HEK293 (cell line): ENCODE results near the gene SYPL2.

Source experiments
- CTCF ChIA-PET: fragments of 350-600 bp; formaldehyde crosslinking; extraction: SDS; loops from one replicate; lab custom pipeline; 2021; ENCODE audit warnings: antibody characterized with exemption; lab: Yijun Ruan, JAX
- POLR2A ChIA-PET: fragments of 300-600 bp; formaldehyde crosslinking; extraction: SDS; loops from one replicate; lab custom pipeline; 2020; ENCODE audit warnings: antibody characterized with exemption, inconsistent platforms; lab: Yijun Ruan, JAX
- H3K27ac ChIP-seq: fragments of 200-500 bp; sonication (Bioruptor generic); 2 replicates; pipeline ENCODE4 v1.5.1; 2014; ENCODE audit warnings: low read depth, low read length, control low read depth, inconsistent platforms; ENCODE audit errors: extremely low read depth
- H3K36me3 ChIP-seq, 2 experiments: fragments of 200-500 bp in 1 of 2; sonication (Bioruptor generic) in 1 of 2; 1 replicate in 1 of 2; 2 replicates in 1 of 2; pipeline ENCODE4 v1.5.1; 2014 to 2017; ENCODE audit warnings: inconsistent platforms in 2 of 2, low read length in 2 of 2; ENCODE audit not compliant: control insufficient read depth in 2 of 2, insufficient read depth in 1 of 2
- H3K4me1 ChIP-seq: fragments of 200-500 bp; sonication (Bioruptor generic); 2 replicates; pipeline ENCODE4 v1.5.1; 2014; ENCODE audit warnings: mild to moderate bottlenecking, low read length, inconsistent platforms; ENCODE audit not compliant: control insufficient read depth, insufficient read depth
- H3K4me3 ChIP-seq: 2 replicates; pipeline ENCODE4 v1.5.1; 2011; ENCODE audit warnings: low read depth, mild to moderate bottlenecking, control low read depth, low read length, moderate library complexity
- H3K9me3 ChIP-seq: fragments of 200-500 bp; sonication (Bioruptor generic); 2 replicates; pipeline ENCODE4 v1.5.1; 2014; ENCODE audit warnings: low read depth, low read length, inconsistent platforms; ENCODE audit not compliant: control insufficient read depth, insufficient read depth
- GLIS2 ChIP-seq: fragments of 450-650 bp; formaldehyde crosslinking; IDR thresholded peaks from 2 replicates; pipeline ENCODE4 v1.5.1; 2016; ENCODE audit warnings: missing biosample characterization, missing genetic modification characterization
- HOXA7 ChIP-seq: sonication (generic); formaldehyde crosslinking; IDR thresholded peaks from 2 replicates; pipeline ENCODE4 v1.8.1; 2022; ENCODE audit warnings: missing genetic modification reagents, borderline replicate concordance
- KLF16 ChIP-seq: fragments of 450-650 bp; formaldehyde crosslinking; IDR thresholded peaks from 2 replicates; pipeline ENCODE4 v1.5.1; 2017; ENCODE audit warnings: missing biosample characterization, missing genetic modification characterization
- KLF9 ChIP-seq: fragments of 450-650 bp; formaldehyde crosslinking; IDR thresholded peaks from 2 replicates; pipeline ENCODE4 v1.5.1; 2016; ENCODE audit warnings: missing biosample characterization, missing genetic modification characterization, low read depth
- ZBTB26 ChIP-seq: fragments of 450-650 bp; formaldehyde crosslinking; optimal IDR thresholded peaks from 2 replicates; pipeline ENCODE3; 2016; ENCODE audit warnings: missing biosample characterization, mild to moderate bottlenecking, missing genetic modification characterization
- ZBTB44 ChIP-seq: fragments of 450-650 bp; IDR thresholded peaks from 2 replicates; pipeline ENCODE4 v1.5.1; 2018; ENCODE audit warnings: missing biosample characterization, mild to moderate bottlenecking, missing genetic modification characterization
- ZBTB7A ChIP-seq: fragments of 450-650 bp; formaldehyde crosslinking; IDR thresholded peaks from 2 replicates; pipeline ENCODE4 v1.5.1; 2016; ENCODE audit warnings: low read depth, missing biosample characterization, missing genetic modification characterization
- ZFHX2 ChIP-seq: fragments of 450-650 bp; formaldehyde crosslinking; conservative IDR thresholded peaks from 2 replicates; pipeline ENCODE4 v1.5.1; 2016; ENCODE audit warnings: missing biosample characterization, missing genetic modification characterization
- ZFP41 ChIP-seq: fragments of 450-650 bp; formaldehyde crosslinking; IDR thresholded peaks from 2 replicates; pipeline ENCODE4 v1.5.1; 2016; ENCODE audit warnings: missing biosample characterization, missing genetic modification characterization, borderline replicate concordance
- ZIC2 ChIP-seq: fragments of 450-650 bp; formaldehyde crosslinking; IDR thresholded peaks from 2 replicates; pipeline ENCODE4 v1.5.1; 2016; ENCODE audit warnings: missing biosample characterization, missing genetic modification characterization
- ZNF114 ChIP-seq: fragments of 450-650 bp; formaldehyde crosslinking; IDR thresholded peaks from 2 replicates; pipeline ENCODE4 v1.5.0; 2017; ENCODE audit warnings: missing biosample characterization, missing genetic modification characterization
- ZNF121 ChIP-seq: fragments of 450-650 bp; formaldehyde crosslinking; IDR thresholded peaks from 2 replicates; pipeline ENCODE4 v1.5.1; 2016; ENCODE audit warnings: missing biosample characterization, missing genetic modification characterization
- ZNF175 ChIP-seq: fragments of 450-650 bp; formaldehyde crosslinking; IDR thresholded peaks from 2 replicates; pipeline ENCODE4 v1.5.1; 2016; ENCODE audit warnings: missing biosample characterization, missing genetic modification characterization
- ZNF184 ChIP-seq: fragments of 450-650 bp; IDR thresholded peaks from 2 replicates; pipeline ENCODE4 v1.5.1; 2018; ENCODE audit warnings: missing biosample characterization, mild to moderate bottlenecking, missing genetic modification characterization
- ZNF2 ChIP-seq: fragments of 450-650 bp; formaldehyde crosslinking; IDR thresholded peaks from 2 replicates; pipeline ENCODE4 v1.5.1; 2016; ENCODE audit warnings: missing biosample characterization, missing genetic modification characterization
- ZNF341 ChIP-seq: fragments of 450-650 bp; formaldehyde crosslinking; IDR thresholded peaks from 2 replicates; pipeline ENCODE4; 2016; ENCODE audit warnings: low read depth, missing biosample characterization, missing genetic modification characterization
- ZNF48 ChIP-seq: fragments of 450-650 bp; formaldehyde crosslinking; IDR thresholded peaks from 2 replicates; pipeline ENCODE4 v1.5.1; 2016; ENCODE audit warnings: missing biosample characterization, missing genetic modification characterization
- ZNF549 ChIP-seq: fragments of 450-650 bp; IDR thresholded peaks from 2 replicates; pipeline ENCODE4 v1.5.1; 2018; ENCODE audit warnings: missing biosample characterization, missing genetic modification characterization, mild to moderate bottlenecking, inconsistent platforms, moderate library complexity
- ZNF596 ChIP-seq: fragments of 450-650 bp; IDR thresholded peaks from 2 replicates; pipeline ENCODE4 v1.5.0; 2018; ENCODE audit warnings: missing biosample characterization, mild to moderate bottlenecking, missing genetic modification characterization, moderate library complexity
- ZNF837 ChIP-seq: fragments of 450-650 bp; formaldehyde crosslinking; IDR thresholded peaks from 2 replicates; pipeline ENCODE4 v1.5.1; 2016; ENCODE audit warnings: missing biosample characterization, missing genetic modification characterization
- ZXDB ChIP-seq: fragments of 450-650 bp; formaldehyde crosslinking; IDR thresholded peaks from 2 replicates; pipeline ENCODE4 v1.5.1; 2016; ENCODE audit warnings: missing biosample characterization, missing genetic modification characterization
- TF ChIP-seq, protein P1 (sequence below): fragments of 450-650 bp; formaldehyde crosslinking; IDR thresholded peaks from 2 replicates; pipeline ENCODE4 v1.5.1; 2016; ENCODE audit warnings: missing biosample characterization, missing genetic modification characterization
- TF ChIP-seq, protein P2 (sequence below): fragments of 450-650 bp; formaldehyde crosslinking; IDR thresholded peaks from 2 replicates; pipeline ENCODE4 v1.5.1; 2016; ENCODE audit warnings: missing biosample characterization, missing genetic modification characterization
- TF ChIP-seq, protein P3 (sequence below): fragments of 450-650 bp; formaldehyde crosslinking; IDR thresholded peaks from 2 replicates; pipeline ENCODE4 v1.5.1; 2016; ENCODE audit warnings: missing biosample characterization, missing genetic modification characterization
- TF ChIP-seq, protein P4 (sequence below): fragments of 450-650 bp; formaldehyde crosslinking; IDR thresholded peaks from 2 replicates; pipeline ENCODE4 v1.5.1; 2017; ENCODE audit warnings: missing biosample characterization, mild to moderate bottlenecking, missing genetic modification characterization, moderate library complexity

Gene SYPL2

GRCh38 chr1:109479901-109480300 is 13.6 kb downstream of the SYPL2 start:
- TF ChIP-seq ZBTB44 (tag by site-specific recombination) (no peak), ZNF596 (no peak), HOXA7 (CRISPR knock-in tag) (no peak), ZXDB (no peak), ZNF175 (tag by site-specific recombination) (no peak), ZBTB7A (tag by site-specific recombination) (no peak), KLF9 (tag by site-specific recombination) (no peak), ZFHX2 (tag by site-specific recombination) (no peak)
- TF ChIP-seq, protein P1, sequence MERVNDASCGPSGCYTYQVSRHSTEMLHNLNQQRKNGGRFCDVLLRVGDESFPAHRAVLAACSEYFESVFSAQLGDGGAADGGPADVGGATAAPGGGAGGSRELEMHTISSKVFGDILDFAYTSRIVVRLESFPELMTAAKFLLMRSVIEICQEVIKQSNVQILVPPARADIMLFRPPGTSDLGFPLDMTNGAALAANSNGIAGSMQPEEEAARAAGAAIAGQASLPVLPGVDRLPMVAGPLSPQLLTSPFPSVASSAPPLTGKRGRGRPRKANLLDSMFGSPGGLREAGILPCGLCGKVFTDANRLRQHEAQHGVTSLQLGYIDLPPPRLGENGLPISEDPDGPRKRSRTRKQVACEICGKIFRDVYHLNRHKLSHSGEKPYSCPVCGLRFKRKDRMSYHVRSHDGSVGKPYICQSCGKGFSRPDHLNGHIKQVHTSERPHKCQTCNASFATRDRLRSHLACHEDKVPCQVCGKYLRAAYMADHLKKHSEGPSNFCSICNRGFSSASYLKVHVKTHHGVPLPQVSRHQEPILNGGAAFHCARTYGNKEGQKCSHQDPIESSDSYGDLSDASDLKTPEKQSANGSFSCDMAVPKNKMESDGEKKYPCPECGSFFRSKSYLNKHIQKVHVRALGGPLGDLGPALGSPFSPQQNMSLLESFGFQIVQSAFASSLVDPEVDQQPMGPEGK = no peak
- TF ChIP-seq, protein P2, sequence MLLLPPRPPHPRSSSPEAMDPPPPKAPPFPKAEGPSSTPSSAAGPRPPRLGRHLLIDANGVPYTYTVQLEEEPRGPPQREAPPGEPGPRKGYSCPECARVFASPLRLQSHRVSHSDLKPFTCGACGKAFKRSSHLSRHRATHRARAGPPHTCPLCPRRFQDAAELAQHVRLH = no peak
- H3K4me1 ChIP-seq = no peaks in the 10 kb centered on the region
- no peak overlapping the region for H3K27ac ChIP-seq
- H3K9me3 ChIP-seq = no peaks in the 10 kb centered on the region
- no peak overlapping the region for H3K4me3 ChIP-seq
- H3K36me3 ChIP-seq = no peaks in the 10 kb centered on the region
- POLR2A ChIA-PET = no interaction called here
- CTCF ChIA-PET = interaction anchor here (1.7 to 2.1 kb wide), 3 partner anchors 11 to 53 kb away, joined by 5 to 7 read pairs (median 5); no protein-coding TSS in a partner anchor

- H3K4me3 ChIP-seq = no peak overlapping the region
- H3K4me1 ChIP-seq = no peaks in the 10 kb centered on the region
- H3K27ac ChIP-seq = no peak overlapping the region
- ChIA-PET CTCF (interaction anchor here (0.6 to 5.5 kb wide), 4 partner anchors 11 to 370 kb away, joined by 3 to 39 read pairs (median 8); partner anchors contain the start of gene CYB561D1), POLR2A (no interaction called here)
- TF ChIP-seq ZNF341 (no peak), ZBTB26 (tag by site-specific recombination) (no peak), ZNF2 (tag by site-specific recombination) (no peak), ZFP41 (tag by site-specific recombination) (no peak), GLIS2 (tag by site-specific recombination) (no peak), KLF16 (no peak), ZIC2 (tag by site-specific recombination) (no peak), ZNF114 (tag by site-specific recombination) (no peak), ZNF837 (no peak), ZNF121 (tag by site-specific recombination) (no peak), ZNF549 (no peak), ZNF184 (no peak), ZNF48 (tag by site-specific recombination) (no peak)
- TF ChIP-seq, protein P3, sequence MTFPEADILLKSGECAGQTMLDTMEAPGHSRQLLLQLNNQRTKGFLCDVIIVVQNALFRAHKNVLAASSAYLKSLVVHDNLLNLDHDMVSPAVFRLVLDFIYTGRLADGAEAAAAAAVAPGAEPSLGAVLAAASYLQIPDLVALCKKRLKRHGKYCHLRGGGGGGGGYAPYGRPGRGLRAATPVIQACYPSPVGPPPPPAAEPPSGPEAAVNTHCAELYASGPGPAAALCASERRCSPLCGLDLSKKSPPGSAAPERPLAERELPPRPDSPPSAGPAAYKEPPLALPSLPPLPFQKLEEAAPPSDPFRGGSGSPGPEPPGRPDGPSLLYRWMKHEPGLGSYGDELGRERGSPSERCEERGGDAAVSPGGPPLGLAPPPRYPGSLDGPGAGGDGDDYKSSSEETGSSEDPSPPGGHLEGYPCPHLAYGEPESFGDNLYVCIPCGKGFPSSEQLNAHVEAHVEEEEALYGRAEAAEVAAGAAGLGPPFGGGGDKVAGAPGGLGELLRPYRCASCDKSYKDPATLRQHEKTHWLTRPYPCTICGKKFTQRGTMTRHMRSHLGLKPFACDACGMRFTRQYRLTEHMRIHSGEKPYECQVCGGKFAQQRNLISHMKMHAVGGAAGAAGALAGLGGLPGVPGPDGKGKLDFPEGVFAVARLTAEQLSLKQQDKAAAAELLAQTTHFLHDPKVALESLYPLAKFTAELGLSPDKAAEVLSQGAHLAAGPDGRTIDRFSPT (tag by site-specific recombination) = no peak
- TF ChIP-seq, protein P4, sequence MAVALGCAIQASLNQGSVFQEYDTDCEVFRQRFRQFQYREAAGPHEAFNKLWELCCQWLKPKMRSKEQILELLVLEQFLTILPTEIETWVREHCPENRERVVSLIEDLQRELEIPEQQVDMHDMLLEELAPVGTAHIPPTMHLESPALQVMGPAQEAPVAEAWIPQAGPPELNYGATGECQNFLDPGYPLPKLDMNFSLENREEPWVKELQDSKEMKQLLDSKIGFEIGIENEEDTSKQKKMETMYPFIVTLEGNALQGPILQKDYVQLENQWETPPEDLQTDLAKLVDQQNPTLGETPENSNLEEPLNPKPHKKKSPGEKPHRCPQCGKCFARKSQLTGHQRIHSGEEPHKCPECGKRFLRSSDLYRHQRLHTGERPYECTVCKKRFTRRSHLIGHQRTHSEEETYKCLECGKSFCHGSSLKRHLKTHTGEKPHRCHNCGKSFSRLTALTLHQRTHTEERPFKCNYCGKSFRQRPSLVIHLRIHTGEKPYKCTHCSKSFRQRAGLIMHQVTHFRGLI = no peak
- peaks cover 0 to 9% of the 10 kb centered on the region in 2 experiments; a peak in 1 of 3 replicates for H3K36me3 ChIP-seq
- no peaks in the 10 kb centered on the region for H3K9me3 ChIP-seq
Observed at GRCh38 chr1:109481646-109482045, 15.3 kb downstream of the SYPL2 start.
